Measurements from ENCODE around the gene GARNL3. TPM values are rescaled to one million over a fixed set of nuclear protein-coding genes. Genes with fewer than 3 reads are reported as not detected.

GARNL3 gene, protein sequence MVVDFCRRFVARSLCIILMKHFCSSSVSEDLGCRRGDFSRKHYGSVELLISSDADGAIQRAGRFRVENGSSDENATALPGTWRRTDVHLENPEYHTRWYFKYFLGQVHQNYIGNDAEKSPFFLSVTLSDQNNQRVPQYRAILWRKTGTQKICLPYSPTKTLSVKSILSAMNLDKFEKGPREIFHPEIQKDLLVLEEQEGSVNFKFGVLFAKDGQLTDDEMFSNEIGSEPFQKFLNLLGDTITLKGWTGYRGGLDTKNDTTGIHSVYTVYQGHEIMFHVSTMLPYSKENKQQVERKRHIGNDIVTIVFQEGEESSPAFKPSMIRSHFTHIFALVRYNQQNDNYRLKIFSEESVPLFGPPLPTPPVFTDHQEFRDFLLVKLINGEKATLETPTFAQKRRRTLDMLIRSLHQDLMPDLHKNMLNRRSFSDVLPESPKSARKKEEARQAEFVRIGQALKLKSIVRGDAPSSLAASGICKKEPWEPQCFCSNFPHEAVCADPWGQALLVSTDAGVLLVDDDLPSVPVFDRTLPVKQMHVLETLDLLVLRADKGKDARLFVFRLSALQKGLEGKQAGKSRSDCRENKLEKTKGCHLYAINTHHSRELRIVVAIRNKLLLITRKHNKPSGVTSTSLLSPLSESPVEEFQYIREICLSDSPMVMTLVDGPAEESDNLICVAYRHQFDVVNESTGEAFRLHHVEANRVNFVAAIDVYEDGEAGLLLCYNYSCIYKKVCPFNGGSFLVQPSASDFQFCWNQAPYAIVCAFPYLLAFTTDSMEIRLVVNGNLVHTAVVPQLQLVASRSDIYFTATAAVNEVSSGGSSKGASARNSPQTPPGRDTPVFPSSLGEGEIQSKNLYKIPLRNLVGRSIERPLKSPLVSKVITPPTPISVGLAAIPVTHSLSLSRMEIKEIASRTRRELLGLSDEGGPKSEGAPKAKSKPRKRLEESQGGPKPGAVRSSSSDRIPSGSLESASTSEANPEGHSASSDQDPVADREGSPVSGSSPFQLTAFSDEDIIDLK
- total RNA-seq: 1.0 and 1.8 TPM in 2 replicates

DNA sequence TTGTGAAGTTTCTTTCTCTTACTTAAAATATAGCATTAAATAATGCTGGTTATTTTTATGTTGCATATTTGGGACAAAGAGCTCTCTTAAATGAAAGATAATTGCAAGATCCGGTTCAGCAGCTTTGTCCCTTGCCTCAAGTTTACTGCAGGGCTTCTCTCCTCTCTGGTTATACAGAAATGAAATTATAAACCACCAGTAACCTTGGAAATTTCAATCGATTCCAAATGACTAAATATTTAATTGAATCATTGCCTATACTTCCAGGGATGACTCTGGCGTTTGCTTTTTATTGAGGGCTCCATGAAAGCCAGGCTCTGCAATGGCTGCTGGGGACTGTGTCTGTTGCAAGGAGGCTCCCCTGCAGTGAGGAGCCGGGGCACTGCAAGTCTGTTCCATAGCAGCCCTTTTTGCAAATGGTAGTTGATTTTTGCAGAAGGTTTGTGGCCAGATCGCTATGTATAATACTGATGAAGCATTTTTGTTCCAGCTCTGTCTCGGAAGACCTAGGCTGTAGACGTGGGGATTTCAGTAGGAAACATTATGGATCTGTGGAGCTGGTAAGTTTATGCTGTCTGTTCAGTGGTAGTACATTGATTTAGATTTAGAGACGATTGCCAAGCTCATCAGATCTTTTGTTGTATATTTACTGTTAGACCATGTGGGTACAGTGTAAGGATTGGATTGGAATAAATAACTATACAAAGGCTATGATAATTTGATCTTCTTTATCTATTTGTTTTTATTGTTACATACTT is at the start of gene GARNL3:
GARNL3 (plus strand) TSS at position 313 of the 758 bp plus-strand sequence; CDS start at position 417, 104 bp downstream.
- intact Hi-C loops (cut with micrococcal nuclease): no loop called here

DNA sequence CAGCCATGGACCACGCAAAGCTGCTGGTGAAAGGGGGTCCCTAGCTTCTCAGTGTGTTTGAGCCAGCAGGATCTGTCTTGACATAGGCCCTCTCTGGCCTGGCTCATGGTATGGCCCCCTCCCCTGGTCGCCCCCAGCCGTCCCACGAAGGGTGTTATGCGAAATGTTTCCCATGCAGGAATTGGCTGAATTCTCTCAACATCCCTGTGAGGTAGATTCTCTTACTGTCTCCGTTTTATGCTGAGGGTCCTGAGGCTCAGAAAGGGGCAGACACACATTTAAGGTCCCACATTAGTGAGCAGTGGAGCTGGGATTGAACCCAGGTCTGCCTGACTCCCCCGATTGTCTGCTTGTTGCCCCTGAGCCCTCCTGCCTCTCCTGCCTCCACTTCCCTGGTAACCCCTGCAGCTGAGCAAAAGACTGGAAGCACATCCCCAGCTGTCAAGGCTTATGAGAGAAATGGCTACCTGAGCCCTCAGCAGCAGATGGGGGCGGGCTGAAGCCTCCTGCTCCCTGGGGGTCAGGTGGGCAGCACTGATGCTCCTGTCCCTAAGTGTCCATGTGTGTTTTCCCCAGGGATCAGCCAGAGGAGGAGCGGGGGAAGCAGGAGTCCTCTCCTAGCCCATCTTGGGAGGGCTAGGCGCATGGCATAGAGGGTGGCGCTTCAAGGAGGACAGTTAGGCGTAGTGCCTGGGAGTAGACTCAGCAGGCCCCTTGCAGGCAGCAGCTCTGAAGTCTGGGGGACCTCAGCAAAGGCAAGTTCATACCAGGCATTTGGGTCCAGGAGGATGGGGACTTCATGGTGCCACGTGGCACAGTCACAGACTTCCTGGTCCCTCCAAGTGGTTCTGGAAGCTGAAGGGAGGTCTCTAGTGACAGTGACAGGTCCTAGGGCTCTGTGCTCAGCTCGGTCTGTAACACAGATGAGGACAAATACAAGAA is 49.0 kb upstream of the GARNL3 start:
- intact Hi-C loops (cut with micrococcal nuclease): loop anchor here (10.0 kb wide), 1 partner anchor 239 kb away; the partner anchor contains the start of genes LRSAM1 and RPL12

DNA sequence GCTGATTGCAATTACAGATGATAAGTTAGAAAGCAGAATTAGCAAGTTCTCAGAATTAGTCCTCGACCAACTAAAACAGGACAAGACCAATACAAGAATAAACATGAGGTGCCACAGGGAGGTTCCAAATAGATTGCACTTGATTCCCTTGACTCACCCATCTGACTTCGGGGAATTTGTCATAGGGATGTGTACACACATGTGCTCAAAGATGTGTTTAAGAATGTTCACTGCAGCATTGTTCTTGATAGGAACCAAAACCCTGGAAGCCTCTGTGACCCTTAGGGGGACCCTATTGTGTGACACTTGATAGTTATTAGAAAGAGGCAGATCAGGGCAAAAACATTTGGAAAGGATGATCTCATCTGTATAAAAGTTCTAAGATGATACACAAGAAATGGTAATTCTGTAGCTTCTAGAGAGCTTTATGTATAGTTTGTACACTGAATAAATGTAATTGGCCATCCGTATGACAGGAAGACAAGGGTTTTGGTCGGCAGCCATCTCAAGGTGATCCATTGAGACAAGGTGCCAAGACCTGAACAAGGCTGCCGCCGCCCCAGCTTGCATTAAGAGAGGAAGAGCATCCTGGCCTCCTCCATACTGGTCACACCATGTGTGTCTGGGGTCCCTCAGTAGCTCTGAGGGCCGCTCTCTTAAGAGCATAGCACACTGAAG is 48.2 kb upstream of the GARNL3 start:
- intact Hi-C loops (cut with micrococcal nuclease): loop anchor here (10.0 kb wide), 1 partner anchor 238 kb away; the partner anchor contains the start of genes LRSAM1 and RPL12

DNA sequence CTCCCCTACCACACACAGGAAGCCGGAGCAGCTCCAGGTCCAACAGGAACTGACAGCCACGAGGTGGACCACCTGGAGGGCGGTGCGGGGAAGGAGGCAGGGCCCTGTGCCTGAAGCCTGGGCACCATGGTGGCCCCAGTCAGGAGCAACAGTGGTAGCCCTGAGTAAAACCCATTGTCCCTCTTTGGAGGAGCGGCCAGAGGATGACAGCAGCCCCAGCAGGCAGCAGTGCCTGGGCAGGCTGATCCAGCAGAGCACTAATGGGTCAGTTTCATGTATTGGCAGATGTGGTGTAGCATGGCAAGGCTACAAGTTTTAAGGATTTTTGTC is 47.7 kb upstream of the GARNL3 start:
- intact Hi-C loops (cut with micrococcal nuclease): loop anchor here (10.0 kb wide), 1 partner anchor 238 kb away; the partner anchor contains the start of genes LRSAM1 and RPL12

DNA sequence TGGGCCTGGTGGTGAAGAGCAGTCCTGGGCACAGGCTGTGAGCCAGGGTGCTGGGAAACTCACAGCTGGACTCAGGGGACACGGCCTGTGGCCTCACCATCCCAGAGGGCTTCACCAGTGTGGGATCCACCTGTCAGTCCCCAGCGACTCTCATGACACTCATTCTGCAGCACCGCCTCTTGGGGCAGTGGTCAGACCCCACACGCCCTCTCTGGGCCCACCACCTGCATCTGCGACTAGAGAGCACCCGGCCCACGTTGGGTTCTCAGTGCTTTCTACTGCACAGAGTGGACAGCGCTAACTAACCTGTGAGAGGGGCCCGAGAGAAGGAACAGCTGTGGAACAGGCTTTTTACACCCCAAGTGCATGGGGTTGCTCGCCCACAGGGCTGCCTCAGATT is 45.8 kb upstream of the GARNL3 start:
- intact Hi-C loops (cut with micrococcal nuclease): loop anchor here (10.0 kb wide), 1 partner anchor 236 kb away; the partner anchor contains the start of genes LRSAM1 and RPL12

DNA sequence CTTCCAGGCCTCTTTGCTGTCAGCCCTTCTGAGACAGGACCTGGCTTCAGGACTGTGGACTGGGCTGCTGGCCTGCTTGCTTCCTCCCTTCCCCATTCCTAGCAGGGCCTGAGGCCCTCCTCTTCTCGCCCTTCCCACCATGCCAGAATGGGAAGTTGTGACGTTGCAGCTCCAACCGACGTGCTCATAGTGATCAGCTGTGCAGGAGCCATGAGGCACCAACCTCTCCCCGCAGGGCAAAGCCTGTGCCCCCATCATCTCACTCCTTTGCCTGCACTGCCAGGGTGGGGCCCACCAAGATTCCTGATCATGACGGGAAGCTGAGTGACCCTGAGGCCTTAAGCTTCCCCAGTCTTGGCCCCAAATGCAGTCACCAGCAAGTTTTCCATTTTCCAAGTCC is 45.1 kb upstream of the GARNL3 start:
- intact Hi-C loops (cut with micrococcal nuclease): loop anchor here (10.0 kb wide), 1 partner anchor 235 kb away; the partner anchor contains the start of genes LRSAM1 and RPL12

DNA sequence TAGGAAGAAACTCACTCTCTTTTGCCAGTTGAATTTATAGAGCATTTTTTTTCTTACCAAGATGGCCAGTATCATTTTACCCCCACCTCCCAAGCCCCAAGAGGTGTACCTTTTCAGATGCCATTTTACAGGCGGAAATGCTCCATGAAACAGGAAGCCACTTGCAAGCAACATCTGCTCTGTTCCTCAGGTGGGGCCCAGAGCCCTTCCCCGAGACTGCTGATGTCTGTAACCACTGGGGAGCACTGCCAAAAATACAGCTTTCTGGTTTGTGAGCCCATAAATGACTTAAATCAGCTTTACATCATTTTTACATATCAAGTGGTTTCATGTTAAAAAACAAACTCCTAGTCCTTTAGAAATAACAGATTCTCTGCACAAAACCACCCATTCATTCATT is 42.9 kb upstream of the GARNL3 start:
- intact Hi-C loops (cut with micrococcal nuclease): loop anchor here (10.0 kb wide), 3 partner anchors 203 to 703 kb away; partner anchors contain the start of genes TOR2A and ZNF79

DNA sequence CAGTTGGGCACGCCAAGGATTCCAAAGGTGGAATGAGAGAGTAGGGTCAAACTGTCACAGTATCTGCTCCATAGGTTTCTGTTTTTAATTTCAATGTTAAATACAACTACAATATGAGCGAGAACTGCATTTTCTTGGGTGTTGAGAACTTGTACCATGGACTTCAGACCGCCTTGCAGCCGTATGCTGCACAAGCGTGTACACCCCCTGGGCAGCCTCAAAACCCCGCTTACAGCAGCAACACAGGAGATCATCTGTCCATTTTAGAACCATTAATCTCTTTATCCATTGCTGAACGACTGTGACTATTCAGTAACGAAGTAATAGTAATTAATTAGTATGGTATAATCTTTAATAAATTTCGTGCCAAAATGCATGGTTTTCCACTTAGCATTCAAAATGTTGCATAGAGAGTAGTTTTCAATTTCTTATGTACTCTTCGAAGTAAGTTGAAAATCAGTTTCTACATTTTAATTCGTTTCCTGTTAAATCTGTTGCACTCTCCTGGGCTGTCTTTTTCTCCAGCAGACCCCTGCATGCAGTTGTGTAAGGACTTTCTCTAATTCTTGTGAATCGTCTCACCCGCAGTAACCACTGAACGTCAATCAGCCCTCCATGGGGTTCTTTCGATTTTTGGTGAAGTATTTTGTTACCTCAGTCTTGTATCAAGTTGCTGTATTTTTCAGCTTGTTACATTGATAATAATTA is 42.0 kb upstream of the GARNL3 start:
- intact Hi-C loops (cut with micrococcal nuclease): loop anchor here (10.0 kb wide), 3 partner anchors 202 to 702 kb away; partner anchors contain the start of genes TOR2A and ZNF79

DNA sequence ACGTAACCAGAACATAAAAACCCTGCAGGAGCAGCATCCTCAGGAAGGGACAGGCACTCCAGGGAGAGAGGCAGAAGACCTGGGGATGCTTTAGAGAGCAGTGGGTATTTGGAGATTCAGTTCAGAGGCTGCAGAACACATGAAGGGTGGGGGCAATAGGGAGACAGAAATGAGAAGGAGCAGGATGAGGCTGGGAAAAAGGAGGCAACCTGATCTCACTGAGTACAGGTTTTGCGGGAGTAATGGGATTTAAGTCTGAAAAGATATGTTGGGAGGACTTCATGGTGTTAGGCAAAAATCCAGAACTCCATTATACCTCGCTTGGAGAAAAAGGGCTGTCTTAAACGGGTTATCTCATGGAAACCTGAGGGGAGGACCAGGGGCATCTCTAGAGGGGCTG is 41.3 kb upstream of the GARNL3 start:
- intact Hi-C loops (cut with micrococcal nuclease): loop anchor here (10.0 kb wide), 3 partner anchors 202 to 702 kb away; partner anchors contain the start of genes TOR2A and ZNF79

DNA sequence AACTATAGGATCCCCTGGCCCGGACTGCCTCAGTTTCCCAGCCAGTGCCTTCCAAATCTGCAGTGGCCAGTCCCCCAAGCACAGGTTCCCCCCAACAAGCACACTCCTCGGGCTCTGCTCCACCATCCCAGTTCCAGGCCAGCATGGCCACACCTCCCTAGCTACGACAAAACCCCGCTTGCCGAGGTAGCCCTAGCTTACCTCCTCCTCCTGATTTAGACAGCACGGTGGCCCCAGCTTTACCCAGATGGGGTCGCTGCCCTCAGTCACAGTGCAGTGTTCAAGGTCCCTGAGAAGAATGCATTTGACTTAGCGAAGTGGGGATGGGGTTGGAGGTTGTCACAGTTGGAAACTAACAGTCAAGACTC is 40.8 kb upstream of the GARNL3 start:
- intact Hi-C loops (cut with micrococcal nuclease): loop anchor here (1.0 to 10.0 kb wide), 5 partner anchors 22 to 701 kb away; partner anchors contain the start of genes SLC2A8, TOR2A and ZNF79

DNA sequence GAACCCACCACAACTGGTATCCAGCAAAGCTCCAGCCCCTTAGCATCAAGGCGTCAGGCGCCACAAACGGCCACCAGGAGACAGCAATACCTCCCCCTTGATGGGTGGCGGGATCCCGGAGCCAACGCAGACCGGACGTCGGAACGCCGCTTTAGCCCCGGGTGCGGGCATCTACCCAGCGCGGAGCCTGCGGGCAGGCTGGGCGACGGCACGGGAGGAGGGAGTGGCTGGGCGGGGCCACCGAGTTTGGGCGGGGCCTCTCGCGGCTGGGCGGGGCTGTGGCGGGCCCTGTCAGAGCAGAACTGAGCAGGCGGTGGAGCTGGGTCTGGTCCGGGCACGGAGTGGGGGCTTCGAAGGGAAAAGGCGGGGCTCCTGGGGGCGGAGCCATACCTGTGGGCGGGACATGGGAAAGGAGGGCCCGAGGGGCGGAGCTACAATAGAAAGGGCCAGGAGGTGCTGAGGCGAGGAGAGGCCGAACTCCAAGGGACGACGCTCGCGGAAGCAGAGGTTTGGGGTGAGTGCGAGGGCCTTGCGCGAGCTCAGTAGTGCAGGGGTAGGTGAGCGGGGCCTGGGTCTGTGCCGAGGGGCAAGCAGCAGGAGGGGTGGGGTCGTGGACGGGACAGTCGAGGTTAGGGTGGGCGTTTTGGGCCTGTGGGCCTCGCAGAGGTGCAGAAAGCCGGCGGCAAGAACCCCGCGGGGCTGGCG is 40.2 kb upstream of the GARNL3 start:
- intact Hi-C loops (cut with micrococcal nuclease): loop anchor here (1.0 to 10.0 kb wide), 5 partner anchors 21 to 700 kb away; partner anchors contain the start of genes SLC2A8, TOR2A and ZNF79

DNA sequence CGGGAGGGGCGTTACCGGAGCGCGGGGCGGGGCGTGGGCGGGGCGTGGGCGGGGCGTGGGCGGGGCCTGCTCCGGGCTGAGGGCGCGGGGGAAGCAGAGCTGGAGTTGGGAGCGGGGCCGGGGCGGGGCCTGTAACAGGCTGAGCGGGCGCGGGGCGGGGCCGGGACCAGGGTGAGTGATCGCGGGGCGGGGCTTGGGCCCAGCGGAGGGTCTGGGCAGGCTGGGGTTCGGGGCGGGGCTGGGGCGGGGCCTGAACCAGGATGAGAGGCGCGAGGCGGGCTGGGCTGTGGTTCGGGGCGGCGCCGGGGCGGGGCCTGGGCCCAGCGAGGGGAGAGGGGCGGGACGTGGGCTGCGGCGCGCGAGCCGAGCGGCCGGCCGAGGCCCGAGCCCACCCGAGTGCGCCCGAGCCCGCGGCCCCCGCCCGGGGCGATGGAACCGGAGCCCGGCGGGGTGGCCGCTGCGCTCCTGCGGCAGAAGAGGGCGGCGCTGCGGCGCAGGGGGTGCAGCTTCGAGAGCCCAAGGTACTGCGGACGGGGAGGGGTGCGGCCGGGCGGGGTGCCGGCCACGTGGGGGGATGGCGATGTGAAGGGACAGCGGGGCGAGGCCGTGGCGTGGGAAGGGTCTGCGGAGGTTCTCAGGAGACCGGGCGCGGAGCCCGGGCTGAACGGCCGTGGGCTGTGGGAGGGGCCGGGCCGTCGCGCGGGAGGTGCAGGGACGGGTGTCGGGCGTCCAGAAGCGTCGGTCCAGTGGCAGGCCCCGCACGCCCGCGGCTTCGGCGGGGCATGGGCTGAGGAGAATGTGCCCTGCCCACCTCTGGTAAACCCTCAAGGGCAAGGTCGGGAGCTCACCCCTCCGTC is 39.5 kb upstream of the GARNL3 start:
- intact Hi-C loops (cut with micrococcal nuclease): loop anchor here (1.0 to 10.0 kb wide), 5 partner anchors 20 to 700 kb away; partner anchors contain the start of genes SLC2A8, TOR2A and ZNF79

DNA sequence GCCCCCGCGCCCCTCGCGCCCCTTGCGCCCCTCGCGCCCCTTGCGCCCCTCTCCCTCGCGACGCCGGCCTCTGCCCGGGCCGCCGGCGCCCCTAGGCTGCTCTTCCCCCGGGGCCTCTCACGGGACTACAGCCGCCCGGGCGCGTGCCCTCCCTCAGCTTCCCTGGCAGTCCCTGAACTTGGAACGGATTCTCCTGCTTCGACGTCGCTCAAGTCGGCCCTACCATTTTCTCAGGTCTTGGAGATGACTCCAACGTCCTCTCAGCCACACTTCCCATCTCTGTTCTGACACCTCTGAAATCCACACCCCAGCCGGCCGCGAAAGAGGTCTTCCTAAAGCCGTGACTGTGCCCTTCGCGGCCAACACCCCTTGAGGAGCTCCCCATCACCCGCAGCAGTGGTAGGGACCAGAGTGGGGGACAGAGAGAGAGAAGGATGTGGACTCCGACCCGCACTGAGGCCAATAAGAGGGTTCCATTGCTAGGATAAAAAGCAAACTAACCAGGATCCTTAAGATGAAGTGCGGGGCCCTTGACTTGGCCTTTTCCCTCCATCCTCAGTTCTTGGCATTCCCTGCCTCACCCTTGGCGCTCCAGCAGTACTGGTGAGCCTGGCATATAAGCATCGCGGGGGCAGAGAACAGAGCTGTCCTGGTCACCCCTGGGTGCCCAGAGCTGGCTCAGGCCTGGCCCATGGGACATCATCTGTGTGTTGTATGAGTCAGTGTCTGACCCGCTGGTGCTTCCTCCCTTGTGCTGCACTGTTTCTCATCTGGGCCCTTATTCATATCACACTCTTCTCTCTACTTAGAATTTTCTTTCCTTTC is 38.6 kb upstream of the GARNL3 start:
- intact Hi-C loops (cut with micrococcal nuclease): loop anchor here (10.0 kb wide), 3 partner anchors 199 to 699 kb away; partner anchors contain the start of genes TOR2A and ZNF79

DNA sequence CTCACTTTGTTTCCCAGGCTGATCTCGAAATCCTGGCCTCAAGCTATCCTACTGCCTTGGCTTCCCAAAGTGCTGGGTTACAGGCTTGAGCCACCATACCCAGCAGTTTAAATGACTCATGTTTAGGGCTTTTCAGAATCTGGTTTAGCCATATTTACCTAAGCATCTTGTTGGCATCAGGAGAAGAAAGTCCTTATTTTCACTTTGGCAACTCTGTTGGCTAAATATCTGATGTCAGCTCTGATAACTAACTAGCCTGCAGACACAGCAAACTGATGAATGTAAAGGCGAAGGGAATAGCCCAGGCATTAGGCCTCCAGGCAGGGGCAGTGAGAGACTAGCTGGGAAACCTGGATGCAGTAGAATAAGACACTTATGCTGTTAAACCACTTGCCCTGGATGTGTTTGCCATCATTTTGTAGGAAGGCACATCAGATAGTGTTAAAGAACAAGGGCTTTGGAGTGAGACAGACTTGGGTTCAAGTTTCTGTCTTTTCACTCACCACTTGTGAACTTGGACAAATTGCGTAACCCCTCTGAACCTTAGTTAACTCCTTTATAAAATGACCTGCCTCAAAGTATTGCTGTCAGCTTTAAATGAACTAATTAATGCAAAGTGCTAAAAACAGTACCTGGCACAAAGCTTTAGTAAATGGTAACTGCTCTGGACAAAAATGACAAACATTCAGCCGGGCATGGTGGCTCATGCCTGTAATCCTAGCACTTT is 34.7 kb upstream of the GARNL3 start:
- intact Hi-C loops (cut with micrococcal nuclease): loop anchor here (10.0 kb wide), 3 partner anchors 195 to 695 kb away; partner anchors contain the start of genes TOR2A and ZNF79

DNA sequence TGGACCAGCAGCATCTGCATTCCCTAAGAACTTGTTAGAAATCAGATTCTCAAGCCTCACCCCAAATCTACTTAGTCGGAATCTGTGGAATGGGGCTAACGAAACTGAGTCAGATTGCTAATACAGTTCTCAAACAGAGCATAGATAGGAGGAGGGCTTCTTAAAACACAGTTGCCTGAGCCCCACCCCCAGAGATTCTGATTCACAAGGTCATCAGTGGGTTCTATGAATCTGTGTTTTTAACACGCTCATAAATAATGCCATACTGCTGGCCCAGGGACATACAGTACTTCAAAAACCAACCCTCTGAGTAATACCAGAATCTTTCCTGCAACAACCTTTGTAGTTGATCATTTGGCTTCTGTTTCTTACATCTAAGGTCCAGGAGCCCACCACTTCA is 32.9 kb upstream of the GARNL3 start:
- intact Hi-C loops (cut with micrococcal nuclease): no loop called here

Measured in T-helper 2 cell treated with Interferon-gamma antibody and Interleukin-4, amounts not matched to agents 100 ng/mL and 5 ng/mL, for 36 hours (primary cell).